Vagina (tissue), 2 donors: ENCODE results near the gene DNAH9.

Source experiments
- CTCF ChIP-seq, 3 experiments: fragments of 450-650 bp in 2 of 3; fragments of 200-600 bp in 1 of 3; sonication (generic) in 1 of 3; IDR thresholded peaks; one replicate each; pipeline ENCODE4 v1.5.1; 2017 to 2019; ENCODE audit warnings: antibody characterized with exemption in 3 of 3, mild to moderate bottlenecking in 2 of 3, moderate library complexity in 2 of 3
- POLR2A ChIP-seq, 2 donors: fragments of 450-650 bp; IDR thresholded peaks; one replicate each; pipeline ENCODE4 v1.6.1; 2017; ENCODE audit warnings: antibody characterized with exemption in 2 of 2, mild to moderate bottlenecking in 2 of 2, moderate library complexity in 2 of 2
- POLR2AphosphoS5 ChIP-seq, 2 donors: sonication (generic); formaldehyde crosslinking; IDR thresholded peaks; one replicate each; pipeline ENCODE4 v1.9.0; 2017; ENCODE audit warnings: antibody characterized with exemption in 2 of 2, mild to moderate bottlenecking in 2 of 2, low read depth in 1 of 2; ENCODE audit not compliant: insufficient read depth in 1 of 2

GRCh38 chr17:11909348-11909747 lies 311.1 kb downstream of the DNAH9 start:
- TF ChIP-seq CTCF (IDR thresholded peaks at IDR 0.05), result no peak
- TF ChIP-seq POLR2A (IDR thresholded peaks at IDR 0.05), result no peak
- no peak for TF ChIP-seq POLR2AphosphoS5 (IDR thresholded peaks at IDR 0.05; ENCODE audit: insufficient read depth in 1 of 2, low read depth in 1 of 2)
